ENCODE results near the gene GPANK1. TPM values are rescaled to one million over a fixed set of nuclear protein-coding genes. Genes with fewer than 3 reads are reported as not detected.

The GPANK1 gene
- total and polyA plus RNA-seq, 2 of the 13 experiments (the other 11 are each of a cell fraction or from before 2014, with no cell fraction given): 15.4 to 22.8 TPM

DNA sequence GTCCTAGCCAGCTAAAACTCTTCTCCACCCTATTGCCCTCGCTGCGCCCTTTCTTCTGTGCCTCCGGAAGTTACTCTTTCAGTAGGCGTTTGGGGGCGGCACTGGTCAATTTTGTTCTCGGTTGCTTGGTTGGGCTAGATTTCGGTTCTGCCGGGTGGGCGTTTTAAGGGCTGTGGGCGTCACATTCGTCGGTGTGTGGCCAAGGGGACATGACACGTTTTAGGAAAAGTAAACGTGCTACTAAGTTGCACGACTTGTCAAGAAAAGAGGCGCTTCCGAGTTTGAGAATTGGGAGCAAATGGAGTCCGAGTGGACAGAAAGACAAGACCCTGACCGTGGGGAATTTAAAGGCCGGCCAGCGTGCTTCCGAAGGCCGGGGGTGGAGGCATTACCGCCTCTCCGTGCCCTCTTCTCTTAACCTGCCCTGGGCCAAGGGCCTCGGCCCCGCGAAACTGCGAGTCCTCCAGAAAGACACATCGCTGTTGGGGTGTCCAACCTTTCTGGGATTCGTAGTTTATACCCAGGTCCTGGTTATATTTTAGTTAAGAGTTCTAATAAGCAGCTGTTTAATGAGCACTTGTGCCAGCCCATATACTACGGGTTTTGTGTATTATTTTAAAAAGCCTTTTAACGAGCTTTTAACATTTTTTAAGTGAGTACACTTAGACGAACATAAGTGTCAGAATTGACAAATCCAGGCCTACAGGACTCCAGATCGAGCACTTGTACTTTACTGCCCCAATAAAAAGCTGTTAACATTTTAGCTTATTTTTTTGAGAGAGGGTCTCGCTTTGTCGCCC lies 11.7 kb downstream of the GPANK1 start (continued):
- TF ChIP-seq TAF15 (IDR thresholded peaks at IDR 0.05; ENCODE audit: low read depth, low read length, poor library complexity, severe bottlenecking): no peak
- TF ChIP-seq FOXJ3 (CRISPR knock-in tag; IDR thresholded peaks at IDR 0.05; ENCODE audit: borderline replicate concordance): no peak
- TF ChIP-seq IRF2 (CRISPR knock-in tag; IDR thresholded peaks at IDR 0.05): peak; percentile 13; the same call in 1 of the 2 replicates
- TF ChIP-seq KLF11 (CRISPR knock-in tag; IDR thresholded peaks at IDR 0.05): no peak
- peak; percentile 44; the same call in 1 of the 2 replicates for TF ChIP-seq NKX3-1 (CRISPR knock-in tag; IDR thresholded peaks at IDR 0.05)
- peak; percentile 95 for TF ChIP-seq POLR2AphosphoS5 (IDR thresholded peaks at IDR 0.05; ENCODE audit: low read depth, low read length)
- no peak for TF ChIP-seq ZNF205 (CRISPR knock-in tag; IDR thresholded peaks at IDR 0.05)
- TF ChIP-seq ZBTB3 (CRISPR knock-in tag; IDR thresholded peaks at IDR 0.05; ENCODE audit: borderline replicate concordance, low read depth): peak; percentile 5
- peak; percentile 40; the same call in 1 of the 2 replicates for TF ChIP-seq ZNF792 (CRISPR knock-in tag; IDR thresholded peaks at IDR 0.05)
- TF ChIP-seq XBP1 (CRISPR knock-in tag; IDR thresholded peaks at IDR 0.05): no peak
- no peak for TF ChIP-seq ZNF234 (CRISPR knock-in tag; conservative IDR thresholded peaks at IDR 0.05)
- TF ChIP-seq, protein P1, sequence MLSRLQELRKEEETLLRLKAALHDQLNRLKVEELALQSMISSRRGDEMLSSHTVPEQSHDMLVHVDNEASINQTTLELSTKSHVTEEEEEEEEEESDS (CRISPR knock-in tag; IDR thresholded peaks at IDR 0.05; ENCODE audit: borderline replicate concordance): 0 out of 2 replicates have a peak, but pooled peaks have one; percentile 27
- TF ChIP-seq, protein P2, sequence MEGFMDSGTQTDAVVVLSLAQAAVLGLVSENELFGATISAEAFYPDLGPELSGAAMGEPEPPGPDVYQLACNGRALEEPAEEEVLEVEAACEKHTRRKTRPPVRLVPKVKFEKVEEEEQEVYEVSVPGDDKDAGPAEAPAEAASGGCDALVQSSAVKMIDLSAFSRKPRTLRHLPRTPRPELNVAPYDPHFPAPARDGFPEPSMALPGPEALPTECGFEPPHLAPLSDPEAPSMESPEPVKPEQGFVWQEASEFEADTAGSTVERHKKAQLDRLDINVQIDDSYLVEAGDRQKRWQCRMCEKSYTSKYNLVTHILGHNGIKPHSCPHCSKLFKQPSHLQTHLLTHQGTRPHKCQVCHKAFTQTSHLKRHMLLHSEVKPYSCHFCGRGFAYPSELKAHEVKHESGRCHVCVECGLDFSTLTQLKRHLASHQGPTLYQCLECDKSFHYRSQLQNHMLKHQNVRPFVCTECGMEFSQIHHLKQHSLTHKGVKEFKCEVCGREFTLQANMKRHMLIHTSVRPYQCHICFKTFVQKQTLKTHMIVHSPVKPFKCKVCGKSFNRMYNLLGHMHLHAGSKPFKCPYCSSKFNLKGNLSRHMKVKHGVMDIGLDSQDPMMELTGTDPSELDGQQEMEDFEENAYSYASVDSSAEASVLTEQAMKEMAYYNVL (CRISPR knock-in tag; IDR thresholded peaks at IDR 0.05; ENCODE audit: borderline replicate concordance): no peak
- no peak for TF ChIP-seq FOXP1 (IDR thresholded peaks at IDR 0.05)
- no peak for TF ChIP-seq FOXP1 (CRISPR knock-in tag; IDR thresholded peaks at IDR 0.05)
- TF ChIP-seq ZNF34 (CRISPR knock-in tag; IDR thresholded peaks at IDR 0.05; ENCODE audit: borderline replicate concordance): no peak
- TF ChIP-seq NONO (IDR thresholded peaks at IDR 0.05): no peak
- peak; percentile 10; the same call in 1 of the 2 replicates for TF ChIP-seq NONO (CRISPR knock-in tag; conservative IDR thresholded peaks at IDR 0.05)
- no peak for TF ChIP-seq FOSL2 (CRISPR knock-in tag; IDR thresholded peaks at IDR 0.05)
- no peak for TF ChIP-seq ATF7 (IDR thresholded peaks at IDR 0.05)
- no peak for TF ChIP-seq ATF7 (CRISPR knock-in tag; IDR thresholded peaks at IDR 0.05)
- no peak for TF ChIP-seq ZNF460 (CRISPR knock-in tag; IDR thresholded peaks at IDR 0.05; ENCODE audit: borderline replicate concordance)
- no peak; the same call in 1 of the 2 replicates for TF ChIP-seq MYC (CRISPR knock-in tag; IDR thresholded peaks at IDR 0.05; ENCODE audit: borderline replicate concordance)
- TF ChIP-seq EP300 (IDR thresholded peaks at IDR 0.05; ENCODE audit: low read depth in 2 of 2, low read length in 2 of 2): no peak; a peak in 3 of 4 replicates
- TF ChIP-seq EP300 (CRISPR knock-in tag; IDR thresholded peaks at IDR 0.05; ENCODE audit: borderline replicate concordance): 0 out of 2 replicates have a peak, but pooled peaks have one; percentile 5
- TF ChIP-seq EZH2 (conservative IDR thresholded peaks at IDR 0.05; ENCODE audit: low read depth, low read length): no peak
- no peak for TF ChIP-seq EHMT2 (IDR thresholded peaks at IDR 0.05; ENCODE audit: borderline replicate concordance, low read depth, low read length)
- 0 out of 2 replicates have a peak, but pooled peaks have one; percentile 7 for TF ChIP-seq SMYD3 (CRISPR knock-in tag; IDR thresholded peaks at IDR 0.05)
- no peak for TF ChIP-seq ZIK1 (CRISPR knock-in tag; IDR thresholded peaks at IDR 0.05; ENCODE audit: borderline replicate concordance, low read depth)
- TF ChIP-seq HOXD1 (CRISPR knock-in tag; IDR thresholded peaks at IDR 0.05): no peak; the same call in none of the 2 replicates
- 0 out of 2 replicates have a peak, but pooled peaks have one; percentile 39 for TF ChIP-seq IRX3 (CRISPR knock-in tag; IDR thresholded peaks at IDR 0.05; ENCODE audit: borderline replicate concordance, low read depth)

Data from HepG2 (cell line).